ENCODE measurements around the gene KHK.
A peak's percentile ranks its signal among the peaks of the same experiment; 100 is the strongest.

KHK gene

GRCh38 chr2:27041752-27042151 is 44.8 kb upstream of the KHK start:
- Histone ChIP-seq H3K9me3 (ENCODE audit: control insufficient read depth, insufficient read depth, low read length) (no peaks in the 10 kb centered on the region), H3K4me3 (ENCODE audit: low read length) (0 out of 2 replicates have a peak overlapping the region, but pooled peaks have one; percentile 11), H4K20me1 (ENCODE audit: control insufficient read depth, insufficient read depth, low read depth, low read length) (no peaks in the 10 kb centered on the region), H3K27me3 (ENCODE audit: control insufficient read depth, low read length) (no peaks in the 10 kb centered on the region), H3K4me2 (ENCODE audit: low read length) (peak overlapping the region; percentile 38), H3K4me1 (ENCODE audit: control insufficient read depth, low read length) (peaks cover 24% of the 10 kb centered on the region), H3K36me3 (ENCODE audit: control insufficient read depth, low read length) (peaks cover 58% of the 10 kb centered on the region), H3F3A (ENCODE audit: control insufficient read depth, insufficient read depth) (peaks cover 11% of the 10 kb centered on the region), H3K27ac (ENCODE audit: low read depth, low read length) (peak overlapping the region; percentile 52), H3K9me2 (replicated peaks; ENCODE audit: control insufficient read depth, low read length) (no peaks in the 10 kb centered on the region), H3K79me2 (ENCODE audit: control insufficient read depth, low read length) (no peaks in the 10 kb centered on the region)
- no peak for TF ChIP-seq CTCF (IDR thresholded peaks at IDR 0.05; ENCODE audit: low read depth, low read length, poor library complexity, severe bottlenecking)

GRCh38 chr2:27042159-27042661 is 44.4 kb upstream of the KHK start:
- Histone ChIP-seq H4K20me1 (ENCODE audit: control insufficient read depth, insufficient read depth, low read depth, low read length) (no peaks in the 10 kb centered on the region), H3F3A (ENCODE audit: control insufficient read depth, insufficient read depth) (peaks cover 11% of the 10 kb centered on the region), H3K27me3 (ENCODE audit: control insufficient read depth, low read length) (no peaks in the 10 kb centered on the region), H3K4me2 (ENCODE audit: low read length) (peak overlapping the region; percentile 38), H3K36me3 (ENCODE audit: control insufficient read depth, low read length) (peaks cover 53% of the 10 kb centered on the region), H3K79me2 (ENCODE audit: control insufficient read depth, low read length) (no peaks in the 10 kb centered on the region), H3K9me3 (ENCODE audit: control insufficient read depth, insufficient read depth, low read length) (no peaks in the 10 kb centered on the region), H3K4me1 (ENCODE audit: control insufficient read depth, low read length) (peaks cover 24% of the 10 kb centered on the region), H3K27ac (ENCODE audit: low read depth, low read length) (peak overlapping the region; percentile 52; the same call in 1 of the 2 replicates), H3K9me2 (replicated peaks; ENCODE audit: control insufficient read depth, low read length) (no peaks in the 10 kb centered on the region), H3K4me3 (ENCODE audit: low read length) (no peak overlapping the region)
- TF ChIP-seq CTCF (IDR thresholded peaks at IDR 0.05; ENCODE audit: low read depth, low read length, poor library complexity, severe bottlenecking) (no peak), EZH2phosphoT487 (IDR thresholded peaks at IDR 0.05; ENCODE audit: borderline replicate concordance, low read length) (no peak)

GRCh38 chr2:27042985-27043634 is 43.5 kb upstream of the KHK start:
- no peaks in the 10 kb centered on the region for H3K27me3 ChIP-seq (ENCODE audit: control insufficient read depth, low read length)
- H3F3A ChIP-seq (ENCODE audit: control insufficient read depth, insufficient read depth), result peaks cover 16% of the 10 kb centered on the region
- no peak overlapping the region for H3K27ac ChIP-seq (ENCODE audit: low read depth, low read length)
- no peaks in the 10 kb centered on the region for H3K9me2 ChIP-seq (replicated peaks; ENCODE audit: control insufficient read depth, low read length)
- TF ChIP-seq CTCF (IDR thresholded peaks at IDR 0.05; ENCODE audit: low read depth, low read length, poor library complexity, severe bottlenecking), result no peak
- TF ChIP-seq EZH2phosphoT487 (IDR thresholded peaks at IDR 0.05; ENCODE audit: borderline replicate concordance, low read length), result no peak
- no peak overlapping the region for H3K4me2 ChIP-seq (ENCODE audit: low read length)
- H3K36me3 ChIP-seq (ENCODE audit: control insufficient read depth, low read length), result peaks cover 44% of the 10 kb centered on the region
- H4K20me1 ChIP-seq (ENCODE audit: control insufficient read depth, insufficient read depth, low read depth, low read length), result no peaks in the 10 kb centered on the region
- H3K4me1 ChIP-seq (ENCODE audit: control insufficient read depth, low read length), result peaks cover 24% of the 10 kb centered on the region
- H3K9me3 ChIP-seq (ENCODE audit: control insufficient read depth, insufficient read depth, low read length), result no peaks in the 10 kb centered on the region
- no peak overlapping the region for H3K4me3 ChIP-seq (ENCODE audit: low read length)
- no peaks in the 10 kb centered on the region for H3K79me2 ChIP-seq (ENCODE audit: control insufficient read depth, low read length)

All from DOHH2 (cell line).